NCI-H2029 (cell line): ENCODE data around the gene CTXN1.
"Not testable (repeated sequence)": the region's sequence is repeated elsewhere in the genome, so short reads cannot be mapped to it uniquely, and the experiment has no call there.

Experiments
- DNase-seq: peaks from one replicate; lab custom pipeline; 2025; lab: John Stamatoyannopoulos, UW

CTXN1 gene

DNA sequence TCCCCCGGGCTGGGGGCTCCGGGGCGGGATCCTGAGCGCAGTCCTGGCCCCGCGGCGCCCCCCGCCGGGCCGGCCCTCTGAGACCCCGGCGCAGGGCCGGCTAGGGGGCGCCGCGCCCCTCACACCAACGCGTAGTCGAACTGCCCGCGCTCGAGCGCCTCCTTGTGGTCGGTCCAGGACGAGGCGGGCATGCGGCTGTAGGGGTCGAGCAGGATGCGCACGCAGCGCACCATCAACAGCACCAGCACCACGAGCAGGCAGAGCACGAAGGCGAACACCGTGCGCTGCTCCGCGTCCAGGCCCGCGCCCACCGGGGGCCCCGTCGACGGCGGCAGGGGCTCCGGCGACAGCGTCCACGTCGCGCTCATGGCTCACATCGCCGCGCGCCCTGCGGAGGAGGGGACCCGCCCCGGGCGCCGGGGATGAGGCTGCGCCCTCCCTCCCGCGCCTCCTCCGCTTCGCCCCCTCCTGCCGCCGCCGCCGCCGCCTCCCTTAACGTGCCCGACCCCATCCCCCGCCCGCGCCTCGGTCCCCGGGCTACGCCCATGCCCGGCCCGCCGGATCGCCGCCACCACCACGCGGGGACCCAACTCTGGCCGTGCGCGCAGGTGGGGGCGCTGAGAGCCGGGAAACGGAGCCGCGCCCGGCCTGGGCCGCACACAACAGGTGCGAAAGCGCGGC is 624 bp downstream of the CTXN1 start:
- DNase-seq, result peak; percentile 53

DNA sequence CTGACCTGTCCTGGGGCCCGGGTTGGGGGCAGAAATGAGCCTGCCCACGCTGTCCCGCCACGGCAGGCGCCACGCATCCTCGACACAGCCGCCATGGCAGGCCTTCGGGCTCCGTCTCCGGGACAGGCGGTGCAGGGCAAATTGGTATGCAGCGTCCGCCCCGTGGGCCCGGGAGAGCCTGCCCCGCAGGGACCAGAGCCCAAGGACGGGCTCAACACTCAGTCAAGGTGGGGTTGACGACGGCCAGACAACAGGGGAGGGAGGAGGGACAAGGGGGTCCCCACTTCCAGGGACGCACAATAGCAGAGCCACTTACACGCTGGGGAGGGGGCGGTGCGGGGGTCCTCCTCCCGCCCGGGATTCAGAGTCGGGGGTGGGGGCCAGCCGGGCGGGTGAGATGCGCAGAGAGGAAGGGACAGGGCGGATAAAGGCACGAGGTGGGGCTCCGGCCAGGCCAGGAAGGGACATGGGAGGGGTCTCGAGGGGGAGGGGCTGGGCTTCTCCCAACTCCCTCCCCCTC is 1.2 kb downstream of the CTXN1 start:
- no peak for DNase-seq

DNA sequence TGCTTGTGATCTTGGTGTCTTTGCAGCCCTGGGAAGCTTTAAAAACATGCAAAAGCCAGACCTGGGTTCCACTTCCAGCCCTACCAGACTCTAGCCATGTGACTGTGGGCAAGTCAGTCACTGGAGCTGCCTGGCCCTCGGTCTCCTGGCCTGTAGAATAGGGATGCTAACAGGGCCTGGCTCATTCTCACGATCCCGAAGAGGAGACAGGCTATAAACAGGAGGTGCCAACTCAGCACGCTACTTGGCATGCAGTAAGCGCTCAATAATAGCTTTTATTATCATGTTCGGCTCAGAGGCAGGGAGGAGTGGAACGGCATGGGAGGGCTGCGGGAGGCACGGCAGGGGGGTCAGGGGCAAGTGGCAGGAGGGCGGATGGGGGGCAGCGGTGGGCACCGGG is 1.7 kb downstream of the CTXN1 start:
- DNase-seq, result no peak

DNA sequence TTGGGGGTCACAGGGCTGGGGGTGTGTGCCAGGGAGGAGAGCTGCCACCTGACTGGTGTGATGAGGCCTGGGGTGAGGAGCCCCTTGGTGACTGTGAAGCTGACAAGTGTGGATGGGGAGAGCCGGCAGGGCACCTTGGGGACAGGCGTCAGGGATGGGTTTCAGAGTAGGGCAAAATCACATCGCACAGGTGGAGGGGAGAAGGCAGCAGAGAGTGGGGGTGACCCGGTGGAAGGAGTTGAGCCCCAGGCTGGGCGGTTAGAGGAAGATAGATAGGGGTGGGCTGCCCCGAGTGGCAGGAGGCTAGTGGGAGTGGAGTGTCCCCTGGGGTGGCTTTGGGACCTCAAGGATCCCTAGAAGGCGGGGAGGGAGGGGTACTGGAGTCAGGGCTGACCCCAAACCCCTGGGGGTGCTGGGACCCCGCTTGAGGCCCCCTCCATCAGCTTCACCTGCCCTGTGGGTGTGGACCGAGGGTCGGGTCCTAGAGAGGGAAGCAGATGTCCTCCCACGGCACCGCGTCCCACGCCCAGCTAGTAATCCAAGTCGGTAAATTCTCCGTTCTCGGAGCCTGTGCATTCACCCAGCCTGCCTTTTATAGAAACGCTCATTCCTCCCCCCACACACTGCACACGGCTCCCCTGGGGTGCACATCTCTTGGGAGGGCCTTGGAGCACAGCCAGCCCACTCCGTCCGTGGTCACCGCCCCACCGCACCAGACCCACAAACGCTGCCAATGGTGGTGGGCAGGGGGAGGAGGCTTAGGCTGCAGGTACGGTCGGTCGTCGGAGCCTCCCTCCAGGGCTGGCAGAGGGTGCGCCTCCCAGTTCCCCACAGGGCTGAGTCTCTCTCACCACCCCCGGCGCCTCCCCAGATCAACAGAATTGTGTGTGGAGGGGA is 2.4 kb downstream of the CTXN1 start:
- DNase-seq, result no peak

DNA sequence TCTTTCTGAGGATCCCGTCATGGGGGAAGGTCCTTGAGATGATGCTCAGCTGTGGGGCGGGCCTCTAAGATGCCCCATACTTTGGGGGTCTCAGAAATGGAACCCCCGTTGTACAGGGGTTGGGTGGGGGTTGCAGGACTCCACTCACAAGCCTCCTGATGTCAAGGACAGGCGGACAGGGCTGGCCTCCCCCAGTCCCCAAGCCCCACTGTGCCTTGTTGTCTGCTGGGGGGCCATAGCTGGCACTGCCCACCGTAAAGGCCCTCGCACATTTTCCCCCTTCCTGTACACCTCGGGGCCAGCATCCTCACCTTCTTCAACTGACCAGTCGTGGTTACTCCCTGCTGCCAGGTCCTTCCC is 3.1 kb downstream of the CTXN1 start:
- DNase-seq, result no peak

DNA sequence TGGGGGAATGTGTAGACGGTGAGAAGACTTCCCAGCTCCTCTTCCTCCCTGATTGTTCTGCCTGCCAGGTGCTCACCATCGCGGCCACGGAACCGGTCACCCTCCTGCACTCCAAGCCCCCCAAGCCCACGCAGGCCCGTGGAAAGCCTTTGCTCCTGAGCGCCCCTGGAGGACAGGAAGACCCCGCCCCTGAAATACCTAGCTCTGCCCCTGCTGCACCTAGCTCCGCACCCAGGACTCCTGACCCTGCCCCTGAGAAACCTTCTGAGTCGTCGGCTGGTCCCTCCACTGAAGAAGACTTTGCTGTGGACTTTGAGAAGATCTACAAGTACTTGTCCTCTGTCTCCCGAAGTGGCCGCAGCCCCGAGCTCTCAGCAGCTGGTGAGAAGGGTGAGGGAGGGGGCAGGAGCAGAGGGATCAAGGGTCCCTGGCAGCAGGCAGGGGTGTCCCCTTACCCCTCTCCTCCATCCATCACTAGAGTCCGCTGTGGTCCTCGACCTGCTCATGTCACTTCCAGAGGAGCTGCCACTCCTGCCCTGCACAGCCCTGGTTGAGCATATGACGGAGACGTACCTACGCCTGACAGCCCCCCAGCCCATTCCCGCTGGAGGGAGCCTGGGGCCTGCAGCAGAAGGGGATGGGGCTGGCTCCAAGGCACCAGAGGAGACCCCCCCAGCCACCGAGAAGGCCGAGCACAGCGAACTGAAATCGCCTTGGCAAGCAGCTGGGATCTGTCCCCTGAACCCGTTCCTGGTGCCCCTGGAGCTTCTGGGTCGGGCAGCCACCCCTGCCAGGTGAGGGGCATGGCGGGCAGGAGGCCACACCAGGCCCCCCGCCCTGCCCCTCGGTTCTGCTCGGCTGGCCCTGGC is 3.7 kb downstream of the CTXN1 start:
- no peak for DNase-seq

DNA sequence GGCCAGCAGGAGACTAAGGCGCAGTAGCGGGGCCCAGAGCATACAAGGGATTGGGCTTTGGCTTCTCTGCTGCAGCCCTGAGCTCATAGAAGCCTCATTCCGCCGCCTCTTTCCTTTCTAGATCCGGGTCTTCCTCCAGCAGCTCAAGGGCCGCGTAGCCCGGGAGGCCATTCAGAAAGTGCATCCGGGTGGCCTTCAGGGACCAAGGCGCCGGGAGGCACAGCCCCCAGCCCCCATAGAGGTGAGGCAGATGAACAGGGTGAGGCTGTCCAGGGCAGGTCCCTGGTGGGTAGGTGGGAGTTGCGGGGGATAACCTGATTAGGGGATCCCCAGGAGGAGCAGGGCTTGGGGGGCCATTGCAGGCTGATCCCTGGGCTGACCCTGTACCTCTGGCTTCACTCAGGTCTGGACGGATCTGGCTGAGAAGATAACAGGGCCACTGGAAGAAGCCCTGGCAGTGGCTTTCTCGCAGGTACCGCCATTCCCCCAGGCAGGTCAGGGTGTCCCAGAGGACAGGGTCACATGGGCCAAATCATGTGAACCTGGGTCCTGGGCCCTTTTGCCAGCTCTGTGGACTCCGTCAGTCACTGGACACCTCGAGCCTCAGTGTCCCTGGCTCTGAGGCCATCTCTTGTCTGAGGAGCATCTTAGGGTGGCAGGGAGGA is 4.5 kb downstream of the CTXN1 start:
- no peak for DNase-seq

DNA sequence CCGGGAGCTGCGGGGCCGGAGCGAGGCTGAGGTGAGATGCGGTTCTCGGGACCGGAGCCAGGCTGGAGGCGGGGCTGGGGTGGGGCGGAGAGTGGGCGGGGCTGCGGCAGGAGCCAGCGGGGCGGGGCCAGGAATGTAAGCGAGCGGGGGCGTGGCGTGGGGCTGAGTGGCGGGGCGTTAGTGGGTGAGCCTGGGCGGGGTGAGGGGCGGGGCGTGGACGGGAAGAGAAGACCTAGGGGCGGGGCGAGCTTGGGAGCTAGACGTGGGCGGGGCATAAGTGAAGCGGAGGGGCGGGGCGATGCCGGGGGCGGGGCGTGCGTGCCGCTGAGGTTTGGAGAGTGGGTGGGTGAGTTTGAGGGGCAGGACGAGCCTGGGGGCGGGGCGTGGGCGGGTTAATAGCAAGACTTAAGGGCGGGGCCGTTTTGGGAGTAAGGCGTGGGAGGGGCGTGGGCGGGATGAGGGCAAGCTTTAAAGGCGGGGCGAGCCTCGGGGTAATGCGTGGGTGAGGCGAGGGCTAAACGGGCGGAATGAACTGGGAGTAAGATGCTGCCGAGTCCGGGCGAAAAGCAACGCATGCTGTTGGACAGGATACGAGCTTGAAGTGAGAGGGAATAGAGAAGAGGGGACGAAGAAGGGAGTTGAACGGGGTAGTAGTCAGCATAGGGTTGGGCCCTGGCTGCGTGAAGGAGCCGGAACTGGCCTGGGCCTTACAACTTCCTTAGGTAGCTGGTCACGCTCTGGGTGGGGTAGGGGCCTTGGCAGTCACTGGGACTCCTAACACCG is 5.2 kb downstream of the CTXN1 start:
- peak; percentile 97 for DNase-seq

DNA sequence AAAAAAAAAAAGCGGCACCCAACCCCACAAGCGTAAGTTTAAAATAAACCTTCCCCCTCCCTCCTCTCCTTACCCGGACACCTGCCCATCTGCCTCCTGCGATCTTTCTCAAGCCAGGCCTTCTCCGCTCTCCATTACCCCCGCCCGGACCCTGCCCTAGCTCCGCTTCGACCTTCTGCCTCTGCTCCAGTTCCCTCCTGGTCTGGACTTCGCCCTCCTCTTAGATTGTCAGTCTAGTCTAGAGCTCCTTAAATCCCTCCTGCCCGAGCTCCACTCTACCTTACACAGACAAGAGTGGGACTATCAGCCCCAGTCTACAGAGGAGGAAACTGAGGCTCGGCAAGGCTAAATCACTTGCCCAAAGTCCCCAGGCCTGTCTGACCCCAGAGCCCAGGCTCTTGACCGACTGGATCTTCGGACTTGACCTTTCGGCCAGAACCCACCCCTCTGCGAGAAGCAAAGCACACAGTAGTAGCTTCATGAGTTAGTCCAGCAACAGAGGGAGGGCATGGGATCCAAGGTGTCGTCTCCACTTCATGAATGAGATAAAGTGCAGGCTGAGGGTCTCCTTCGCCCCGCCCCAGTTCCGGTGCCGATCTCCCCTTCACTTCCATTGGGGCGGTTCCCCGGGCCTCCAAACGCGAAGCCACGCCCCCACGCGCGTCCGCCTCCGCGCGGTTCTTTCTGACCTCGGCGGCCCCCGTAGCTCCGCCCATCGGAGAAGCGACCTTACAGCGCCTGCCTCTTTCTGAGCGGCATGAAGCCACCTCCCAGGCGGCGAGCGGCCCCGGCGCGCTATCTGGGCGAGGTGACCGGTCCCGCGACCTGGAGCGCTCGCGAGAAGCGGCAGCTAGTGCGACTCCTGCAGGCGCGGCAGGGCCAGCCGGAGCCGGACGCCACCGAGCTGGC is 6.1 kb downstream of the CTXN1 start, which contains the start of gene SNAPC2:
SNAPC2 (plus strand) TSS at position 729 of the 909 bp plus-strand sequence; CDS start at position 758, 29 bp downstream.
- DNase-seq, result peak; percentile 93

DNA sequence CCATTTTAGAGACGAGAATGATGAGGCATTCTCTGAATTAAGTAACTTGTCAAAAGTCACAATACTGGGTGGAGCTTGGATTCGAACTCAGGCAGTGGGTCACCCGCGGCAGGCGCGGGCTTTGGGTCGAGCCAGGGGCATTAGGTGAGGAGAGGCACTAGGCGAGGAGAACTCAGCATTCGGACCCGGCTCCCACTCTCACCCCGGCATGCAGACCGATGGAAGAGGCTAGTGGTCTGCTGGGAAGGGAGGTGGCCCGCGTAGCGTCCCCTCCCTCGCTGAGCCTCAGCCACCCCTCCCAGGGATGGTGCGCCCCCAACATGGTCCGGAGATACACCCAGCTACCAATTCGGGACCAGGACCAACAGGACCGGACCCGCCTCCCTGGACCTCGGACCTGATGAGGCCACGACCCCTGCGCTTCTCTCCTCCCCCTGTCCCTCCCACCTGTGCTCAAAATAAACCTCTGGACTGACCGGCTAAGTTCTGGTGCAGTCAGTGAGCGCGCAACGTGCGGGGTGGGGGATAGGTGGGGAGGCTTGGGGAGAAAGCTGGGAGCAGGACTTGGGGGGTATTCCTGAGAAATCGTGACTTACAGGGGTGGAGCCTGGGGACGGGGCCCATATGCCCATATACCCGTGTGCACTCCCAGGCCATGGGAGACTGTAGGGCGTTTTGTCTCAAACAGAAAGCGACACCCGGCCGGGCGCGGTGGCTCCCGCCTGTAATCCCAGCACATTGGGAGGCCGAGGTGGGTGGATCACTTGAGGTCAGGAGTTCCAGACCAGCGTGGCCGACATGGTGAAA is 7.1 kb downstream of the CTXN1 start:
- no peak for DNase-seq

DNA sequence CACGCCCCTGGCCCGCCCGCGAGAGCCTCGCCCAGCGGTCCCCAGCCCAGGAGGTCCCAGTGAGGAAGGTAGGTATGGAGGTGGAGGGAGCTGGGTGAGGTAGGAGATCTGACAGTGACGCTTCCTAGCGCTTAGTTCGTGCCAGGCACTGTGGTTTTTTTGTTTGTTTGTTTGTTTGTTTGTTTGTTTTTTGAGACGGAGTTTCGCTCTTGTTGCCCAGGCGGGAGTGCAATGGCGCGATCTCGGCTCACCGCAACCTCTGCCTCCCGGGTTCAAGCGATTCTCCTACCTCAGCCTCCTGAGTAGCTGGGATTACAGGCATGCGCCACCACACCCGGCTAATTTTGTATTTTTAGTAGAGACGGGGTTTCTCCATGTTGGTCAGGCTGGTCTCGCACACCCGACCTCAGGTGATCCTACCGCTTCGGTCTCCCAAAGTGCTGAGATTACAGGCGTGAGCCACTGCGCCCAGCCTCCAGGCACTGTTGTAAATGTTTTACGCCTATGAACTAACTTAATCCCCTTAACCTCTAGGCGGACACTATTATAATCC is 7.8 kb downstream of the CTXN1 start:
- DNase-seq, result not testable (repeated sequence)

DNA sequence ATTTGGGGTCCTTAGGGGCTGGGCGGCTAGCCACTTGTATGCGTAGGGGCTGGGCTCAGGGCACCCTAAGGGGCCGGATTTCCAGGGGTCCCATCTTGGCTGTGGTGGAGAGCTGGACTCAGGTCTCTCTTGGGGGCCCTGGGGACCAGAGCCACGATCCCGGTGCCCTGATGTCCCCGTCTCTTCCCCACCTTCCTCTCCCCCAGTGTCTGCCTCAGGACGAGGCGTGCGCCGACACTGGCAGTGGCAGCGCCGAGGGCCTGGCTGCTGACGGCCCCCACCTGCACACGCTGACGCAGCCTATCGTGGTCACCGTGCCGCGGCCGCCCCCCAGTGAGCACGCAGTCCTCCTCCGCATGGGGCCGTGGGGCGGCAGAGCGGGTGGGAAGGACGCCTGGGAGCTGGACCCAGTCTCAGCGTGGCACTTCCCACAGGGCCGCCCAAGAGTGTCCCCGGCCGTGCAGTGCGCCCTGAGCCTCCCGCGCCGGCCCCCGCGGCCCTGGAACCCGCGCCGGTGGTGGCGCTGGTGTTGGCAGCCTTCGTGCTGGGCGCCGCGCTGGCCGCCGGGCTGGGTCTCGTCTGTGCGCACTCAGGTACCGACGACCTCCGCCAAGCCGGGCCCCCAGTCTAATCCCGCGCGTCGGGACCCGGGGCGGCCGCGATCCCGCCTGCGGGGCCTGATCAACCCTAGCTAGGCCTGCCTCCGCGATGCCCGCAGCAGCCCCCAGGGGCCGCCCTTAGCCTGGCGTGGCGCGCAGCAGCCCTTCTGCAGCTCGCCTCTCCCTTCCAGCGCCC is 8.5 kb downstream of the CTXN1 start:
- no peak for DNase-seq

DNA sequence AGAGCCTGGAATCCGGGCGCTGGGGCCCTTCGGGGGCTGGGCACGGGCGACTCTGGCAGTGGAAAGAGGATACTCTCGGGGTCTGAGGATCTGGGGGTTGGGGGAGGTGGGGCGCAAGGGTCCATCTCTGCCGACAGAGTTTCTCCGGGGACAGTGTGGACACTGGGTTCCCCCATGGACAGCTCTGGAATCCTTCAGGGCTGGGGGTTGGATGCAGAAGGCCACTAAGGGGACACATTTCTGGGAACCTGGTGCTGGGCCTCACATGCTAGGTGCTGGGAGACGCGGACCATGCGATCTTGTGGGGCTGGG is 9.0 kb downstream of the CTXN1 start:
- no peak for DNase-seq

DNA sequence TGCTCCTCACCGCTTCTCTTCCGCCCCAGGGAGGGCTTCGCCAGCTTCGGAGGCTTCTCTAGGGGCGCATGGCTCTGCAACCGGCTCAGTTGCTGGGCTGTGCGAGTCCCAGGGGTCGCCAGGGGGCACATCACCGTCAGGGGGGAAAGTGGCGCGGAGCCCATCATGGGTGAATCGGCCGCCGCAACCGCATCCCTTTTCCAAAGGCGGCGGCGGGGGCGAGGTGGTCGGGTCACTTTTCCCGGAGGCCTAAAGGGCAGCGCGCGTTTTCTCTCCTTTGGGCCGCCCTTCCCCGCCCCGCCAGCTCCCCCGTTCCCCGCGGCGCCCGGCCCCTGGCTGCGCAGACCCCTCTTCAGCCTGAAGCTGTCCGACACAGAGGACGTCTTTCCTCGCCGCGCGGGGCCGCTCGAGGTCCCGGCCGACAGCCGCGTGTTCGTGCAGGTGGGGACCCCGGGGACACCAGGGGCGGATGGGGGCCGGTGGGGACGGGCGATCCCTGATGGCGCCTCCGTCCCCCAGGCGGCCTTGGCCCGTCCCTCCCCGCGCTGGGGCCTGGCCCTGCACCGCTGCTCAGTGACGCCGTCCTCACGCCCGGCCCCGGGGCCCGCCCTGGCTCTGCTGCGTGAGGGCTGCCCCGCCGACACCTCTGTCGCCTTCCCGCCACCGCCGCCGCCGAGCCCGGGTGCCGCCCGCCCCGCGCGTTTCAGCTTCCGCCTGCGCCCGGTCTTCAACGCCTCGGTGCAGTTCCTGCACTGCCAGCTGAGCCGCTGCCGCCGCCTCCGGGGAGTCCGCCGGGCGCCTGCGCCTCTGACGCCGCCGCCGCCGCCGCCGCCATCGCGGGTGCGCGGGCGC is 9.6 kb downstream of the CTXN1 start:
- DNase-seq, result no peak

DNA sequence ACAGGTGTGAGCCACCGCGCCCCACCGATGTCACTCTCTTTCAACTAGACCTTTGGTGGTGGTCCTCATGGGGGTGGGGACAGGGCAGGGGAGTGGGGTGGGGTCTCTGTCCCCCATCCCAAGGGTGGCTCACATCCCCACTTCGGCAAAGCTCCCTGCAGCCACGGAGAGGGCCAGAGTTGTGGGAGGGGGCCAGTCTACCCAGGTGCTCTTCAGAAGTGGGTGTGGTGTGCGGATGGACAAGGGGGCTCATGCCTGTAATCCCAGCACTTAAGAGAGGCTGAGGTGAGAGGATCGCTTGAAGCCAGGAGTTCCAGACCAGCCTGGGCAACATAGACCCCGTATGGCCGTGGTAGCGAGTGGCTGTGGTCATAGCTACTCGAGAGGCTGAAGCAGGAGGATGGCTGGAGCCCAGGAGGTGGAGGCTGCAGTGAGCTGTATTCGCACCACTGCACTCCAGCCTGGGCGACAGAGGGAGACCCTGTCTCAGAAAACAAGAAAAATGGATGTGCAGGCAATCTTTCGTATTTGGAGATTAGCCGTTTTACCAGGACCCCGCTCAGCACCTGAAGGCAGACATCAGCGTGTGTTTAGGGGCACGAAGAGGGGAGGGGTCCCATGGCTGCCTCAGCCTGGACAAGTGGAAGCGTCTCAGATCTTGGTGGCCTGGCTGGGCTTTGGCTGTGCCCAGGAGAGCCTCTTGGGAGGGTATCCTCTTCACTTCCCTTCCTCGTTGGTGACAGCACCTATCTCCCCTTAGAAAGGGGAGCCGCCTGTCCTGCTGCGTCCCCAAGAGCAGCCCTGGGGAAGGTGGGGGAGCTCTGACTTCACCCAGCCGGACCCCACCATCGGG is 10.5 kb downstream of the CTXN1 start:
- no peak for DNase-seq

DNA sequence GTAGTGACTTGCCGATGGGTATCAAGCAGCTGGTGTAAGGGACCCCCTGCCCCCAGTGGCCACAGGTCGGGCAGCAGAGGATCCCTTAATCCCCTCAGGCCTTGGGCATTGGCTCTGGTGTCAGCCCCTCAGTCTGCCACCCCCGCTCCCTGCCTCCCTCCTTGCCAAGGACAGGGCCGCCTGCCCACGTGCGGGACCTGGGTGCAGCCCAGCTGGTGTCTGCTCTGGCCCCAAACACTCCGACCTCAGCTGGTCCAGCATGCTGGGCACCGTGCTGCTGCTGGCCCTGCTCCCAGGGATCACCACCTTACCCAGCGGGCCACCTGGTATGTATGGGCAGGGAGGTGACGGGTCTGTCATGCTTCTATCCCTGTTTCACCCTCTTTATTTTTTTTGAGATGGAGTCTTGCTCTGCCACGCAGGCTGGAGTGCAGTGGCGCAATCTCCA is 11.3 kb downstream of the CTXN1 start, which contains the start of gene TGFBR3L:
TGFBR3L (plus strand) TSS at position 233 of the 448 bp plus-strand sequence.
- no peak for DNase-seq
